CD4-positive, alpha-beta T cell (primary cell): ENCODE data around the gene CTNNA1. TPM values are rescaled to one million over a fixed set of nuclear protein-coding genes. Genes with fewer than 3 reads are reported as not detected.

Experiments
- ATAC-seq: fragments of 200-7000 bp; cut with Tn5 transposase; one replicate; pipeline ENCODE4 v1.10.0; 2022; ENCODE audit warnings: mild to moderate bottlenecking; ENCODE audit not compliant: poor library complexity
- CTCF ChIA-PET: fragments of 350-600 bp; sonication (Branson Sonifier 250); formaldehyde crosslinking; loops from one replicate; lab custom pipeline; 2021; ENCODE audit warnings: antibody characterized with exemption, inconsistent platforms; lab: Charles Lee
- POLR2A ChIA-PET: fragments of 350-600 bp; sonication (Branson Sonifier 250); formaldehyde crosslinking; loops from one replicate; lab custom pipeline; 2021; ENCODE audit warnings: antibody characterized with exemption, inconsistent platforms; lab: Charles Lee
- DNase-seq, 14 experiments: peaks; one replicate each; pipeline ENCODE4 v3.0.0-alpha.2; 2013 to 2020; ENCODE audit warnings: mixed read lengths in 2 of 14
- H3K27ac ChIP-seq, 2 donors: one replicate each; pipeline versions ENCODE4 v1.5.1 to v1.7.0; 2013; ENCODE audit warnings: low read length in 2 of 2, low read depth in 1 of 2, mild to moderate bottlenecking in 1 of 2
- H3K27me3 ChIP-seq, 2 experiments: 1 replicate in 1 of 2; 2 replicates in 1 of 2; pipeline versions ENCODE4 v1.6.1 to v1.7.0; 2013; ENCODE audit warnings: low read length in 2 of 2, control low read depth in 1 of 2, mild to moderate bottlenecking in 1 of 2, moderate library complexity in 1 of 2; ENCODE audit not compliant: insufficient read depth in 2 of 2, control insufficient read depth in 1 of 2
- H3K36me3 ChIP-seq: one replicate; pipeline ENCODE4 v1.6.1; 2013; ENCODE audit warnings: low read length, control low read depth; ENCODE audit not compliant: insufficient read depth
- H3K4me1 ChIP-seq: one replicate; pipeline ENCODE4 v1.6.1; 2013; ENCODE audit warnings: low read length, control low read depth; ENCODE audit not compliant: insufficient read depth
- H3K4me3 ChIP-seq: one replicate; pipeline ENCODE4 v1.5.1; 2013; ENCODE audit warnings: mild to moderate bottlenecking, low read length, moderate library complexity
- H3K9me3 ChIP-seq, 2 experiments: 1 replicate in 1 of 2; 2 replicates in 1 of 2; pipeline versions ENCODE4 v1.6.1 to v1.7.0; 2013; ENCODE audit warnings: low read length in 2 of 2, mild to moderate bottlenecking in 2 of 2, control low read depth in 1 of 2, moderate library complexity in 1 of 2; ENCODE audit not compliant: control insufficient read depth in 1 of 2, insufficient read depth in 1 of 2
- H3K27ac Mint-ChIP-seq: one replicate; pipeline ENCODE4 v1.8.0; 2020; ENCODE audit warnings: mixed read lengths
- H3K27me3 Mint-ChIP-seq: one replicate; pipeline ENCODE4 v1.8.0; 2021; ENCODE audit warnings: mixed read lengths
- H3K36me3 Mint-ChIP-seq: one replicate; pipeline ENCODE4 v1.8.0; 2021; ENCODE audit warnings: low read depth, mixed read lengths
- H3K4me1 Mint-ChIP-seq: one replicate; pipeline ENCODE4 v1.8.0; 2021; ENCODE audit warnings: low read depth, mixed read lengths
- H3K4me3 Mint-ChIP-seq: one replicate; pipeline ENCODE4 v1.8.0; 2020; ENCODE audit warnings: mild to moderate bottlenecking, mixed read lengths
- H3K9me3 Mint-ChIP-seq: one replicate; pipeline ENCODE4 v1.8.0; 2020; ENCODE audit warnings: mixed read lengths
- intact Hi-C, 2 experiments: fragments of 100-400 bp; cut with DNase I in 1 of 2; cut with micrococcal nuclease in 1 of 2; formaldehyde crosslinking; loops; one replicate each; pipeline versions ENCODE4 v1.15.1 to v1.9.0; 2023 to 2025; cut with DNase I, micrococcal nuclease
- total RNA-seq, 174 experiments: library from RNA in 2 of 174; stranded (reverse) in 2 of 174; gene quantifications; one replicate each; pipeline ENCODE4 v1.2.3 and lab custom pipeline; 2021 to 2026
- TF ChIP-seq, protein P1 (sequence below): fragments of 200-600 bp; IDR thresholded peaks from one replicate; pipeline ENCODE4 v1.8.0; 2022; ENCODE audit warnings: antibody characterized with exemption, mild to moderate bottlenecking

The CTNNA1 gene
- total RNA-seq, 2 experiments from 2014 or later, result 6.0 to 6.7 TPM

DNA sequence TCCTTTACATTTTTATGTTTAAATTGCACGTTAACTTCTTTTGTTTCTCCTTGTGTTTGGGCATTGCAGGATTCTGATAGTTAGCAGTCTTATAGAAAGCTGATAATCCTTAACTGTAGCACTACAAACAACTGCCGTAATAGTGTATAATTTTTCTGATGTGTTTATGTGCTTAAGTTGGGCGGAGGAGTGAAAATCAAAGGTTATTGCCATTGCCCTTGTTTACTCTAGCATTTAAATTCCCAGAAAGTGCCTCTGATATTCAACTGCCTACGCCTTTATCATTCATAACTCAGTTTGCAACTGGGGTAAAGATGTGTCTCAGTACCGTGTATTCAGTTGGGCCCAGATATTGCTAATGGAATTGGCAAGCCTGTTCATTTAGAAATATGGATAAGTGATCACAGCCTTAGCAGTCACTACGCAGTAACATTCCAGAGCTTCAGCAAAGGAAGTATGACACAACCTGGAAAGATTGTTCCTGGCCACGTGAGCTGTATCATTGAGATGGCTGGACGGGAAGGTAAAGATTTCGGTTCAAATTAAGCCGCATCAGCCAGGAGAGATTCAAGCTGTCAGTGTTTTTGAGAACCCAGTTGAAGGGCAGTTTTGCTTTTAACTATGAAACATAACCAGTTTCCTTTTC is 150.0 kb downstream of the CTNNA1 start:
- intact Hi-C loops, result no loop called here
- peaks cover 3% of the 10 kb centered on the region for H3K36me3 Mint-ChIP-seq
- peaks cover 9% of the 10 kb centered on the region for H3K36me3 ChIP-seq
- H3K4me1 Mint-ChIP-seq, result no peaks in the 10 kb centered on the region
- no peak overlapping the region for H3K4me3 ChIP-seq
- ChIA-PET CTCF (no interaction called here), POLR2A (no interaction called here)
- H3K9me3 ChIP-seq, result no peaks in the 10 kb centered on the region
- no peak overlapping the region for H3K27ac Mint-ChIP-seq
- no peaks in the 10 kb centered on the region for H3K4me1 ChIP-seq
- TF ChIP-seq, protein P1, sequence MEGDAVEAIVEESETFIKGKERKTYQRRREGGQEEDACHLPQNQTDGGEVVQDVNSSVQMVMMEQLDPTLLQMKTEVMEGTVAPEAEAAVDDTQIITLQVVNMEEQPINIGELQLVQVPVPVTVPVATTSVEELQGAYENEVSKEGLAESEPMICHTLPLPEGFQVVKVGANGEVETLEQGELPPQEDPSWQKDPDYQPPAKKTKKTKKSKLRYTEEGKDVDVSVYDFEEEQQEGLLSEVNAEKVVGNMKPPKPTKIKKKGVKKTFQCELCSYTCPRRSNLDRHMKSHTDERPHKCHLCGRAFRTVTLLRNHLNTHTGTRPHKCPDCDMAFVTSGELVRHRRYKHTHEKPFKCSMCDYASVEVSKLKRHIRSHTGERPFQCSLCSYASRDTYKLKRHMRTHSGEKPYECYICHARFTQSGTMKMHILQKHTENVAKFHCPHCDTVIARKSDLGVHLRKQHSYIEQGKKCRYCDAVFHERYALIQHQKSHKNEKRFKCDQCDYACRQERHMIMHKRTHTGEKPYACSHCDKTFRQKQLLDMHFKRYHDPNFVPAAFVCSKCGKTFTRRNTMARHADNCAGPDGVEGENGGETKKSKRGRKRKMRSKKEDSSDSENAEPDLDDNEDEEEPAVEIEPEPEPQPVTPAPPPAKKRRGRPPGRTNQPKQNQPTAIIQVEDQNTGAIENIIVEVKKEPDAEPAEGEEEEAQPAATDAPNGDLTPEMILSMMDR, result no peak
- ATAC-seq, result no peak
- H3K4me3 Mint-ChIP-seq, result no peak overlapping the region
- no peak for DNase-seq
- no peaks in the 10 kb centered on the region for H3K27me3 ChIP-seq
- no peaks in the 10 kb centered on the region for H3K27me3 Mint-ChIP-seq
- no peak overlapping the region for H3K27ac ChIP-seq
- H3K9me3 Mint-ChIP-seq, result no peaks in the 10 kb centered on the region

GRCh38 chr5:138905541-138905940 is 152.3 kb downstream of the CTNNA1 start:
- H3K36me3 Mint-ChIP-seq, result peaks cover 3% of the 10 kb centered on the region
- intact Hi-C loops, result no loop called here

DNA sequence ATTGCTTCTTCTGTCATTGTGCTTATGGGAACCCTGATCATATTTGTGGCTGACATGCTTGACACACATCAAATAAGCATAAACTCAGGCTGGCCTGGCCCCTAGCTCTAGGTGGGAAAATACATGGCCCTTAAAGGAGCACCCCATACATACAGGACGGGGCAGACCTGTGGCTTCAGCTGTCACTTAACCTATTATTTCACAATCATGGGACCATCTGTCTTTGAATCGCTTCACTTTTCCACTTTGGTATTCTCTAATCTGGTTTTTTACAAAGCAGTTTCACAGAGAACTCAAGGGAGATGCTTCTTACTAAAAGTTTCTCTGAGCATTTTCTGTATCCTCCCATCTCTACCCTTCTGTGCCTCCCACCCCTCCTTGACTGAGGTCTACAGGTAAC is 156.5 kb downstream of the CTNNA1 start:
- CTCF ChIA-PET, result no interaction called here
- intact Hi-C loops, result no loop called here
- TF ChIP-seq, protein P1, result no peak

More at GRCh38 chr5:138905541-138905940, 152.3 kb downstream of the CTNNA1 start:
- H3K27ac ChIP-seq, result no peak overlapping the region
- H3K36me3 ChIP-seq, result peaks cover 9% of the 10 kb centered on the region
- ChIA-PET POLR2A (no interaction called here), CTCF (no interaction called here)
- H3K4me1 ChIP-seq, result no peaks in the 10 kb centered on the region
- H3K27me3 ChIP-seq, result no peaks in the 10 kb centered on the region
- Mint-ChIP-seq H3K4me1 (no peaks in the 10 kb centered on the region), H3K27ac (no peak overlapping the region), H3K9me3 (no peaks in the 10 kb centered on the region), H3K27me3 (no peaks in the 10 kb centered on the region), H3K4me3 (no peak overlapping the region)
- no peak overlapping the region for H3K4me3 ChIP-seq
- no peaks in the 10 kb centered on the region for H3K9me3 ChIP-seq
- DNase-seq (no peak), ATAC-seq (no peak)
- TF ChIP-seq, protein P1, result no peak

More for the DNA sequence above, 156.5 kb downstream of the CTNNA1 start:
- Histone ChIP-seq H3K27me3 (no peaks in the 10 kb centered on the region), H3K27ac (no peak overlapping the region), H3K4me1 (no peaks in the 10 kb centered on the region), H3K36me3 (peaks cover 7% of the 10 kb centered on the region), H3K4me3 (no peak overlapping the region), H3K9me3 (no peaks in the 10 kb centered on the region)
- Mint-ChIP-seq H3K27ac (no peak overlapping the region), H3K27me3 (no peaks in the 10 kb centered on the region), H3K4me1 (no peaks in the 10 kb centered on the region), H3K4me3 (no peak overlapping the region), H3K9me3 (no peaks in the 10 kb centered on the region), H3K36me3 (no peaks in the 10 kb centered on the region)
- POLR2A ChIA-PET, result no interaction called here
- ATAC-seq, result no peak
- DNase-seq, result no peak
